ENCODE measurements around the gene ATG7.
A peak's percentile ranks its signal among the peaks of the same experiment; 100 is the strongest.

The ATG7 gene

GRCh38 chr3:11390411-11391131 is 118.4 kb downstream of the ATG7 start:
- in situ Hi-C loops (cut with HindIII; ENCODE audit: low sequenced_read_pairs): loop anchor here (25.0 kb wide), 1 partner anchor 172 kb away; no protein-coding TSS in a partner anchor
- no peak for DNase-seq (ENCODE audit: low read depth)
- TF ChIP-seq CTCF (IDR thresholded peaks at IDR 0.05; ENCODE audit: low read depth, low read length, missing control alignments): no peak
- H3K4me3 ChIP-seq (ENCODE audit: low read depth, low read length): no peak overlapping the region

- no peak for TF ChIP-seq CTCF (IDR thresholded peaks at IDR 0.05; ENCODE audit: low read depth, low read length, missing control alignments)
- no peak for DNase-seq (ENCODE audit: low read depth)
- no peak overlapping the region for H3K4me3 ChIP-seq (ENCODE audit: low read depth, low read length)
- in situ Hi-C loops (cut with HindIII; ENCODE audit: low sequenced_read_pairs): loop anchor here (25.0 kb wide), 1 partner anchor 171 kb away; no protein-coding TSS in a partner anchor
These were observed 119.1 kb downstream of the ATG7 start for GRCh38 chr3:11391174-11391879.

- in situ Hi-C loops (cut with HindIII; ENCODE audit: low sequenced_read_pairs): loop anchor here (25.0 kb wide), 1 partner anchor 170 kb away; no protein-coding TSS in a partner anchor
- TF ChIP-seq CTCF (IDR thresholded peaks at IDR 0.05; ENCODE audit: low read depth, low read length, missing control alignments): no peak
- no peak overlapping the region for H3K4me3 ChIP-seq (ENCODE audit: low read depth, low read length)
- DNase-seq (ENCODE audit: low read depth): peak; percentile 86
These were observed 120.0 kb downstream of the ATG7 start for GRCh38 chr3:11392014-11392859.

GRCh38 chr3:11392860-11393114 is 120.6 kb downstream of the ATG7 start:
- in situ Hi-C loops (cut with HindIII; ENCODE audit: low sequenced_read_pairs): loop anchor here (25.0 kb wide), 1 partner anchor 170 kb away; no protein-coding TSS in a partner anchor
- no peak overlapping the region for H3K4me3 ChIP-seq (ENCODE audit: low read depth, low read length)
- no peak for TF ChIP-seq CTCF (IDR thresholded peaks at IDR 0.05; ENCODE audit: low read depth, low read length, missing control alignments)
- DNase-seq (ENCODE audit: low read depth): no peak

GRCh38 chr3:11393401-11393800 is 121.2 kb downstream of the ATG7 start:
- no peak overlapping the region for H3K4me3 ChIP-seq (ENCODE audit: low read depth, low read length)
- TF ChIP-seq CTCF (IDR thresholded peaks at IDR 0.05; ENCODE audit: low read depth, low read length, missing control alignments): no peak
- in situ Hi-C loops (cut with HindIII; ENCODE audit: low sequenced_read_pairs): loop anchor here (25.0 kb wide), 1 partner anchor 169 kb away; no protein-coding TSS in a partner anchor
- DNase-seq (ENCODE audit: low read depth): no peak

- DNase-seq (ENCODE audit: low read depth): no peak
- in situ Hi-C loops (cut with HindIII; ENCODE audit: low sequenced_read_pairs): loop anchor here (25.0 kb wide), 1 partner anchor 168 kb away; no protein-coding TSS in a partner anchor
- no peak for TF ChIP-seq CTCF (IDR thresholded peaks at IDR 0.05; ENCODE audit: low read depth, low read length, missing control alignments)
- no peak overlapping the region for H3K4me3 ChIP-seq (ENCODE audit: low read depth, low read length)
These were observed 122.2 kb downstream of the ATG7 start for GRCh38 chr3:11394392-11394791.

Data from astrocyte of the cerebellum (primary cell).